Activated naive CD8-positive, alpha-beta T cell treated with anti-CD3 and anti-CD28 coated beads, Interleukin-2, amount 50 U/mL, for 16 hours (primary cell): Measurements from ENCODE around the gene PIGL.
"Not testable (repeated sequence)": the region's sequence is repeated elsewhere in the genome, so short reads cannot be mapped to it uniquely, and the experiment has no call there.

Source experiments
- DNase-seq: peaks from one replicate; pipeline ENCODE4 v3.0.0-alpha.2; 2020; ENCODE audit warnings: low read depth, low spot score

PIGL gene

DNA sequence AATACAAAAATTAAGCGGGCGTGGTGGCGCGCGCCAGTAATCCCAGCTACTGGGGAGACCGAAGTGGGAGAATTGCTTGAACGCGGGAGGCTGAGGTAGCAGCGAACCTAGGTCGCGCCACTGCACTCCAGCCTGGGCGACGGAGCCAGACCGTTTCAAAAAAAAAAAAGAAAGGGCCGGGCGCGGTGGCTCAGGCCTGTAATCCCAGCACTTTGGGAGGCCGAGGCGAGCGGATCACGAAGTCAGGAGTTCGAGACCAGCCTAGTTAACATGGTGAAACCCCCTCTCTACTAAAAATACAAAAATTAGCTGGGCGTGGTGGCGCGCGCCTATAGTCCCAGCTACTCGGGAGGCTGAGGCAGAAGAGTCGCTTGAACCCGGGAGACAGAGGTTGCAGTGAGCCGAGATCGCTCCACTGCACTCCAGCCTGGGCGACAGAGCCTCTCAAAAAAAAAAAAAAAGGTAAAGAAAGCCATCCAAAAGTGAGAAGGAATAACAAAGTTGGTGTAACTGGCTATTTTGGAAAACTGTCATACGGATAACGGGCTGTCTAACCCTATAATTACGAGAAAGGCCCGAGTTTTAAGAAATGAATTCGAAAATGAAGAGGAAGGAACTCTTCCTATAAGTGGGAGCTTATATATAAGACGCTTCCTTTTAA lies 539 bp upstream of the PIGL start:
- not testable (repeated sequence) for DNase-seq

DNA sequence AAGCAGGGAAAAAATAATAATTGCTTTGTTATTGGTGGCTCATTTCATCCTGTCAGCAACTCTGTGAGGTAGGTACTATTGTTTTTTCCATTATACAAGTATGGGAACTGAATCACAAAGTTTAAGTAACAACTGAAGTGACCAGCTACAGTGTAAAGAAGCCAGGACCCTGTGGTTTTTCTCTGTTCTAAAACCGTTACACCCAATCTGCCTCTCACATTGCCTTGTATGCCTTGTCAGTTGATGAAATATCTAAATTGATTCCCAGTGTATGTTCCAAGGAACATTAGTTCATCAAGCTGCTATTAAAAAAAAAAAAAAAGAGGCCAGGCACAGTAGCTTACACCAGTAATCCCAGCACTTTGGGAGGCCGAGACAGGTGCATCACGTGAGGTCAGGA lies 5.4 kb downstream of the PIGL start:
- no peak for DNase-seq

DNA sequence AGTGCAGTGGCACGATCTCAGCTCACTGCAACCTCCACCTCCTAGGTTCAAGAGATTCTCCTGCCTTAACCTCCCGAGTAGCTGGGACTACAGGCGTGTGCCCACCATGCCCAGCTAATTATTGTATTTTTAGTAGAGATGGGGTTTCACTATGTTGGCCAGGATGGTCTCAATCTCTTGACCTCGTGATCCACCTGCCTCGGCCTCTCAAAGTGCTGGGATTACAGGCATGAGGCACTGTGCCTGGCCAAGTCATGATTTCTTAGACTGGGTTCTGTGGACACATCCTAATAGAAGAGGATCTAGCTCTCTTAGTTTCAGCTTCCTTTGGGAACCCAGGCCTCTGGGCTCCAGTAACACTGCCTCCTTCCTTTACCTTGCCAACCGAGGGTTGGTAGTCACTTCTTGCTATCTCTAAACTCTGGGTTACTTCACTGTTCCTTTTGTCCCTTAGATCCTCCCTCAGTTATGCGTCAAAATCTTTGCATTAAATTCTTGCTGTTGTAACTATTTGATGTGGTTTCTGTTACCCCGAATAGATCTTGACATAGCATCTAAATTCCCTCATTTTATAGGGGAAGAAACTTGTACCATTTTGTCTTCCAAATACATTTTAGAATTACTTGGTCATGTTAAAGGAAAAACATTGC lies 13.0 kb downstream of the PIGL start:
- DNase-seq: not testable (repeated sequence)

DNA sequence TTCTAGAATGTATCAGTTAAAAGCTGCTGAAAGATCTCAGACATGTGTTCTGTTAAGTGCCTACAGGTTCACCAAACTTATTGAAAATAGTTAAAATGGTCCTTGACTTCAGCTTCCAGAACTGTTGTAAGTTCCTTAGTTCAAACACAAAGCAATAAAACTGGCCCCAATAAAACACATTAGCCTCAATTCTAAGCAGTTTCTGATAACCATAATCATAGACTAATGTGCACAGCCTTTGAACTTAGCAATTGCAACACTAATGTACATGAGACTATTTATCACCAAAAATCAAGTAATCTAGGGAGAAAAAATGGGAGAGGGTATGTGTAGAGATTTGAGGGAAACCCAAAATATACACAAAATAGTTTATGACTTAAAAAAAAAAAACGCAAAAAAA lies 15.4 kb downstream of the PIGL start:
- no peak for DNase-seq

DNA sequence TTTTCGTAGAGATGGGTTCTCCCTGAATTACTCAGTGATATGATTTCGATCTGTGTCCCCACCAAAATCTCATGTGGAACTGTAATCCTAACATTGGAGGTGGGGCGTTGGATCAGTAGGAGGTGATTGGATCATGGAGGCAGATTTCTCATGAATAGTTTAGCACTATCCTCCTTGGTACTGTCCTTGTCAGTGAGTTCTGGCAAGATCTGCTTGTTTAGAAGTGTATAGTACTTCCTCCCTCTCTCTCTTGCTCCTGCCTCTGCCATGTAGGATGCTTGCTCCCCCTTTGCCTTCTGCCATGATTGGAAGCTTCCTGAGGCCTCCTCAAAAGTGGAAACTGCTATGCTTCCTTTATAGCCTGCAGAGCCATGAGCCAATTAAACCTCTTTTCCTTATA lies 22.9 kb downstream of the PIGL start:
- no peak for DNase-seq

DNA sequence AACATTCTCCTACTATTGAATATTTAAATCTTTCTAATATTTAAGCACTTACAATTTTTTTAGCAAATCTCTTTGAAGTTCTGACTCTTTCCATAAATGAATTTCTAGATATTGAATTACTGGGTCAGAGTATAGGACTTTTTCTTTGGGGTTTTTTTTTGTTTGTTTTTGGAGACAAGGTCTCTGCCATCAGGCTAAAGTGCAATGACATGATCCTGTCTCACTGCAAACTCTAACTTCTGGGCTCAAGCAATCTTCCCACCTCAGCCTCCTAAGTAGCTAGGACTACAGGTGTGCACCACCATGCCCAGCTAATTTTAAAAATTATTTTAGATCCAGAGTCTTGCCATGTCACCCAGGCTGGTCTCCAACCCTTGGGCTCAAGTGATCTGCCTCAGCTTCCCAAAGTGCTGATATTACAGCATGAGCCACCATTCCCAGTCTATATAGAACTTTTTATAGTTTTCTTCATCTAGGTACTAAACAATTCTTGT lies 24.9 kb downstream of the PIGL start:
- no peak for DNase-seq

DNA sequence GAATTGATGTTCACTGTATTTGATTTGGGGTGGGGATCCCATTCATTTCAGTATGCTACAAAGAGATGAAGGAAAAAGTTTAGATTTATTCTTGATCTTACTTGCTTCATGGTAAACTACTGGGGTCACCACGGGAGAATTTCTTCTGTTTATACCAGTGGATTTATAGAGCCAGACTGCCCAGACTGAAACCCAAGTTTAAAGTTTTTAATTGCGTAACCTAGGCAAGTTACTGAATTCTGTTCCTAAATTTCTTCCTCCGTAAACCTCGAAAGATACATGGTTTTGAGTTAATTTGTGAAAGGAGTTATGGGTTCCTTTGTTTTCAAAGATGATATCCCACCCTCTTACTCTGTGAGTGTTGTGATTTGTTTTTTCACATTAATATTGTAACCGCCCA lies 26.4 kb downstream of the PIGL start:
- DNase-seq: no peak

DNA sequence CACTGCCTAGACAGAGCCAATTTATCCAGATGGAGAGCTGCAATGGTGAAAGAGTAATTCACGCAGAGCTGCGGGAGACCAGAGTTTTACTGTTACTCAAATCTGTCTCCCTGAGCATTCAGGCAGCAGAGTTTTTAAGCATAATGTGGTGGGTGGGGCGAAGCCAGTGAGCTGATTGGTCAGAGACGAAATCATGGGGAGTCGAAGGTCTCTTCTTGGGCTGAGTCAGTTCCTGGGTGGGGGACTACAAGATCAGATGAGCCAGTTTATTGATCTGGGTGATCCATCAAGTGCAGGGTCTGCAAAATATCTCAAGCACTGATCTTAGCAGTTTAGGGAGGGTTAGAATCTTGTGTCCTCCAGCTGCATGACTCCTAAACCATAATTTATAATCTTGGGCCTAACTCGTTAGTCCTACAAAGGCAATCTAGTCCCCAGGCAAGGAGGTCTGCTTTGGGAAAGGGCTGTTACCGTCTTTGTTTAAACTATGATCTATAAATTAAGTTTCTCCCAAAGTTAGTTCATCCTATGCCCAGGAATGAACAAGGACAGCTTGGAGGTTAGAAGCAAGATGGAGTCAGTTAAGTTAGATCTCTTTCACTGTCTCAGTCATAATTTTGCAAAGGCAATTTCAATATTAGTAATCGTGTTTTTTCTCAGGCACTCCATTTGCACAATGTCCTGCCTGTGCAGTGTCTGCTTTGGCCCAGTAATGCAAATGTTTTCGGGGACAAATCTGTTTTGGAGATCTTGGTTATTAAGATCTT lies 27.0 kb downstream of the PIGL start:
- DNase-seq: no peak

DNA sequence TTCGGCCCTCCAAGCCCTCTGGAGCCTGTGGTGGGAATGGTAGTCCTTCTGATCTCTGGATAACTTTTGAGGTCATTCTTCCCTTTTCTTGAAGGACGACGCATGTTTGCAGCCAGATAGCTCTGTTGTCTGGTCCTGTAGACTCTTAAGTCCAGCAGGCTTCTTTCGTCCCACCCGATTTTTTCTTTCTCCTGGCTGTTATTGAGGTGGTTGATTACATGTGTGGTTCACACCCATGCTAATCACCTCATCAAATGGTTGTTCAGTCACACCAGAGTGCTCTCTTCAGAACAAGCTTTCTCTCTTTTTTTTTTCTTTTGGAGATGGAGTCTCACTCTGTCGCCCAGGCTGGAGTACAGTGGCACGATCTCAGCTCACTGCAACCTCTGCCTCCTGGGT lies 30.6 kb downstream of the PIGL start:
- no peak for DNase-seq

DNA sequence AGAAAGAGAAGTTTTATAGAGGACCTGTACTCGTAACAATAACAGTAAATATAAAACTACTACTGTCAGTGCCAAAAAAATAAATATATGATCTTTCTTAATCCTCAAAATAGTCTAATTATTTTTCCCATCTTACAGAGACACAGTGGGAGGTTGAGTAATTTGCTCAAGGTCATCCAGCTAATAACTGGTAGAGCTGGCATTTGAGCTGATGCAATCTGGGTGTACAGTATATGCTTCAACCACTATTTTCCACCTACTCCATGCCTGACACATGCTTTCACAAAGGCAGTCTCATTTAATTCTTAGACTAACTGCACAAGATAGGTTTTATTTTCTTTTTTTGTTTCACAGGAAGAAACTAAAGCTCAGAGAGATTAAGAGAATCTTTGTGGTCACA lies 33.6 kb downstream of the PIGL start:
- no peak for DNase-seq

DNA sequence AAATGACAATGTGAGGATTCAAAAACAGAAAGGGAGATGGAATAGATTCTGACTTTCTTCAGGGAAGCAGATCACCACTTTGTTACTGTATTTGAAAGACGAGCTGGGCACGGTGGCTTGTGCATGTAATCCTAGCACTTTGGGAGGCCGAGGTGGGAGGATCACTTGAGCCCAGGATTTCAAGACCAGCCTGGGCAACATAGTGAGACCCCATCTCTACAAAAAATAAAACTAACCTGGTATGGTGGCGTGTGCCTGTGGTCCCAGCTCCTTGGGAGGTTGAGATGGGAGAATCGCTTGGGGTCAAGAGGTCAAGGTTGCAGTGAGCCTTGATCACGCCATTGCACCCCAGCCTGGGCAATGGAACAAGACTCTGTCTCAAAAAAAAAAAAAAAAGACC lies 34.0 kb downstream of the PIGL start:
- DNase-seq: no peak

DNA sequence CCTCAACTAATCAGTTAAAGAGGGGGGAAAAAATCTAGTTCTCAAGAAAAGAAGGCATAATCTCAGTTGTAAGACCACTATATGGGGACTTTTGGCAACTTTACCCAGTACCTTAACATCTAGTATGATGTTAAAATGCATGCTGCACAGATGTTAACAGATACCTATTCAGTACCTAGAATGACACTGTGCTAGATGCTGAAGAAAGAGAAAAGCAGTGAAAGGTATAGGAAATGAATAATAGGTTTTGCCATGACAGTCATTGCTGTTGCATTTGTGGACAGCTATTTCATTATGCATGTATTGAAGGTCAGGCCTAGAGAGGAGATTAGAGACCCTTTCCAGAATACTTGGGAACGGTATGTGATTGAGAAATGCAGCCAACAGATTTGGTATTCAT lies 34.5 kb downstream of the PIGL start:
- no peak for DNase-seq

DNA sequence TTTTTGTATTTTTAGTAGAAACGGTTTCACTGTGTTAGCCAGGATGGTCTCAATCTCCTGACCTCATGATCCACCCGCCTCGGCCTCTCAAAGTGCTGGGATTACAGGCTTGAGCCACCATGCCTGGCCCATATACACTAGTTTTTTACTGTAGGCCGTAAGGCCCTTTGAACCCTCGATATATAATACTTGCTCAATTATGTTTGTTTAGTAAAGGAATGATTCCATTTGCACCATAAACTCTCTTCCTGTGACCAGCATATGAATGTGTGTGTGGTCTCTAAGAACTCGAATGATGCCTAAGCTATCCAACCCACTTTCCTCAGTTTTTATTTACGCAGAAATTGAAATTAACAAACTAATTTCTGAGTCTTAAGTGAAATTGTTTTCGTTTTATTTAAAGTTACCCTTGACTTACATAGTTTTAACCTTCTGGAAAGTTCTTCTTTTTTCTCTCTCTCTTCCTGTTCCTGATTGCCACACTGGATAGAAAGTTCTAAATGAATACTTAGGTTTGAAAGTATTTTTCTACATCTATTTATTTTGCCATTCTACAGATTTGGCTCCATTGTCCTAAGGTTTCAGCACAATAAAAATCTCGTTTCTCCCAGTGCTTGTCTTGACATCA lies 37.9 kb downstream of the PIGL start:
- DNase-seq: no peak

DNA sequence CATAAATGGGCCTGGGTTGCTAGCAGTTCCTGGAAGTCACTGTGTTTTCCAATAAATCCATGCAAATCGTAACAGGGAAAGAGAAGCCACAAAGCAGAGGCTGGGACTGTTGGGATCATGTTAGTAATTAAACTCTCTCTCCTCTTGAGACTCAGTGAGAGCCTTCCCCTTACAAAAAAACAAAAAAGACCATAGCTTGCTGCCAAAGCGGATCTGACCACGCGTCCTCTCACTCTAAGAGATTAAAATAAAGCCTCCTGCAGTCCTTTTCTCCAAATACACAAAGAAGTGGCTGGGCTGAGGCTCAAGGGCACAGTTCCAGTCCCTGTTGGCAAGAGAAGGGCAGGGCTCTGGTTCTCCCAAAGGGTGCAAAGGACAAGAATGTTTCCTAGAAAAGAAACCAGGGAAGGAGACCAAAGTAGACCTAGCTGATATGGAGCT lies 38.5 kb downstream of the PIGL start:
- no peak for DNase-seq

DNA sequence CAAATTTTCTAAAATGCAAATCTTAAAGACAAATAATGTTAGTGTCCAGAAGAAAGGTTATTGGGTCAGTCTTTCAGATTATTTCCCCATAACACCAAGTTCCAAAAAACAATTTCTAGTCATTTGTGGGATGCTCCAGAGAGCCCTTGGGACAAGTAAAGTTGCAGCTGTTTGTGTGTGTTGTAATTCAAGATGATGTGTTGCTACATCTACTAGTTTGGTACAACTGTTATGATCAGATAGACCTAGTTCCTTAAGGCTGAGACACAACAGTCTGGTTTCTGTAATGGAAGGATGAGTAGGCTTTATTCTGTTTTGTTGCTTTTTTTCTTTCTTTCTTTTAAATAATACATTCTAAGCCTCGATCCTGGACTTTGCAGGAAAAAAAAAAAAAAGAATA lies 41.9 kb downstream of the PIGL start:
- no peak for DNase-seq

DNA sequence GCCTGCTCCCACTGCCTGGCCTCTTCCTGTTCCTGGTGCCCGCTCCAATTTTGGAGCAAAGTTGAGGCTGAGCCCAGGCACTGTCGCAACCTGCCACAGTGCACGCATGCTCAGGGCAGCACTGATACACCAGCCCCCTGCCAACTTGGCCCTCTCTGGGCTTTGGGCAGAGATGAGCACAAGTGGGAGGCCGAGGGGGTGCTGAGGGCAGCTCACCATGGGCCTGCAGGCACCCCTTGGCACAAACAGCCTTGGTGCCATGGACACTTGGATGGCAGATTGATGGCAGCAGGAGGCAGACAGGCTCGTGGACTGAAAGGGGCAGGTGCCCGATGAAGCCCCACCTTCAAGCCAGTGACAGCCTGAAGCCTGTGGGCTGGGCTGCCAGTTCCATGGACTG lies 42.9 kb downstream of the PIGL start:
- DNase-seq: no peak

DNA sequence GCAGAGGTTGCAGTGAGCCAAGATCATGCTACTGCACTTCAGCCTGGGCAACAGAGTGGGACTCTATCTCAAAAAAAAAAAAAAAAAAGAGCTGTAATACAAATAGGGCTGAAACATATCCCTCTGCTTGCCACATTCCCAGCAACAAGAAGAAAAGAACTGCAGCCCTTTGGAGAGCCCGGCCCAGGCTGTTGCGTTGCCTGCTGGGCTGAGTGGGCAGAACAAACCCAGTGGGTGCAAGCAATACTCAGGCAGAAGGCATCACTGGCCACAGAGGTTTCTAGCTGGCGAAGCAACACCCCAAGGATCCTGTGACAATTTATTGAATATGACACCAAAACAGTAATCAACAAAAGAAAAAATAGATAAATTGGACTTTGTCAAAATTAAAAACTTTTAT lies 44.0 kb downstream of the PIGL start:
- no peak for DNase-seq

DNA sequence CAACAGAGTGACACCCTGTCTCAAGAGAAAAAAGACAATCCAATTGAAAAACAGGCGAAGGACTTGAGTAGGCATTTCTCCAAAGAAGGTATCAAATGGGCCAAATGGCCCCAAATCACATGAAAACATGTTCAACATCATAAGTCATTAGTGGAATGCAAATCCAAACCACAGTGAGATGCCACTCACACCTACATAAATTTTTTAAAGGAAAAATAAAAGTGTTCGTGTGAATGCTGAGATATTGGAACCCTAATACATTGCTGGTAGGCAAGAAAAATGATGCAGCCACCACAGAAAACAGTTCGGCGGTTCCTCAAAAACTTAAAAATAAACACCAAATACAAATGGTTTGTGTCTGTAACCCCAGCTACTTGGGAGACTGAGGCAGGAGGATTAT lies 45.2 kb downstream of the PIGL start:
- no peak for DNase-seq

DNA sequence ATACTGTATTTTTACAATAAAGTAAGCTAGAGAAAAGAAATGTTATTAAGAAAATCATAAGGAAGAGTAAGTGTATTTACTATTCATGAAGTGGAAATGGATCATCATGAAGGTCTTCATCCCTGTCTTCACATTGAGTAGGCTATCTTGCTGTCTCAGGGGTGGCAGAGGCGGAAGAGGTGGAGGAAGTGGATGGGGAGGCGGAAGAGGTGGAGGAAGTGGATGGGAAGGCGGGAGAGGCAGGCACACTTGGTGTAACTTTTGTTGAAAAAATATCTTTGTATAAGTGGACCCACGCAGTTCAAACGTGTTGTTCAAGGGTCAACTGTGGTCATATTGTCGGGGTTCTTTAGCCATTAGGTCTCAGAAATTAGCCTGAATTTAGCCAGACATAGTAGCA lies 50.2 kb downstream of the PIGL start:
- DNase-seq: no peak

DNA sequence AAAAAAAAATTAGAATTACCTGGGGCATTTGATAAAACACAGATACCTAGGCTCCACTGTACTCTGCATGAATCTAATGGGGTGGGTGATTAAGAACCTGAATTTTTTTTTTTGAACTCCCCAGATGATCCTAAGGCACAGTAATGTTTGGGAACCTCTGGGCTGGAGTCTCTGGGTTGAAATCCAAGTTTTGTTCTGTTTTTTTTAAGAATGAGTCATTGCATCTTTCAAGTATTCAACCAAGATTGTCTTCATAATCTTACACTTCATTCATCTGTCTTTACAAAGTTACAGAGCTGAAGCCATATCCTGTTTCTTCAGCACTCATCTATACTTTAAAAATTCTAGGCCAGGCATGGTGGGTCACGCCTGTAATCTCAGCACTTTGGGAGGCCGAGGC lies 52.6 kb downstream of the PIGL start:
- DNase-seq: no peak

DNA sequence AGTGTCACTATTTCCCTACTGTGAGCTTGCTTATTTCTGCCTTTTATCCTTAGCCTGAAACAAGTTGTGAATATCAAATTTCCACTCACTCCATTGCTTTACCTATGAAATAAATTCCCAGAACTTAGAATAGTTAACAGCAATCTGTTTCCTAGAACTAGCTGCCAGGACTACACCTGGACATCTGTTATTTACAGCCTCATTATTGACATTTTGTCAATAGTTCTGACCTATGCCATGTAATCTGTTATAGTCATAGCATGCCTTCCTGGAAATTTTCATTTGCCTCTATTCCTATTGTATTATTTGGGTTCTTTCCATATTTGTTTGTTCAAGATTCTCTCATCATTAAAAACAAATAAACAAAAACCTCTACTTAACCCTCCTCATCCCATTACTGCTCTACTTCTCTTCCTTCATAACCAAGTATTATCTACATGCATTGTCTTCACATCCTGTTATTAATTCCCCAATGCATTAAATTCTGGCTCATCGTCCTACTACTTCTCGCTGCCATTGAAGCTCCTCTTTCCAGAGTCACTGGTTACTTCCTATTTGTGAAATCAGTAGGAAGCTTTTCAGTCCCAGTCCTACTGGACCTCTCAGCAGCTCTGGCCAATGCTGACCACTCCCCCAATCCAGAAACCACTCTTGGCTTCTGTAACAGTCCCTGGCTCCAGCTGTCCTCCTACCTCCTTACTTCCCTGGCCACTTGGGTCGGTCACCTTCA lies 55.3 kb downstream of the PIGL start:
- no peak for DNase-seq

DNA sequence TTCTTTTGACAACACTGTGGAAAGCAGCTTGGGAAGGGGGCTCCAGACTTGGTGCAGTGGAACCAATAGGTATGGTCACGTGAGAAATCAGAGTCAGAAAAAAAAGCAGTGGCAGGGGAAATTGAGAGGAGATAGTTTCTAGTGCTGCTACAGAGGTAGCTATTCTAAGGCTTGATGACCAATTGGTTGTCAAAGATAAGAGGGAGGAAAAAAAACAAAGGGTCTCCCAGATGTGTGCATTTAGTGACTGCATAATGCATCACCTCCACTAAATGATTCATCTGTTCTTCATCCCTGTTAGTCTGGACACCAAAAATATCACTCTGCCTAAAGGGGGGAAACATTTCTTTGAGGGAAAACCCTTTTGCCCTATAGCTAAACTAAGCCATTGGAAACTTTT lies 56.5 kb downstream of the PIGL start:
- no peak for DNase-seq
